Right atrium auricular region (tissue), 2 donors: ENCODE results near the gene LRRC63. TPM values are rescaled to one million over a fixed set of nuclear protein-coding genes. Genes with fewer than 3 reads are reported as not detected.

ENCODE experiments used
- DNase-seq: peaks from one replicate; pipeline ENCODE4 v3.0.0-alpha.2; 2019; ENCODE audit warnings: low spot score
- H3K27ac ChIP-seq, 2 donors: fragments of 200-600 bp; sonication (generic); 1 replicate in 1 of 2; 2 replicates in 1 of 2; pipeline ENCODE4 v1.5.1; 2016 to 2019
- H3K27me3 ChIP-seq, 2 donors: fragments of 200-600 bp; sonication (generic); one replicate each; pipeline versions ENCODE4 v1.5.1 to v1.6.0; 2017 to 2019
- H3K36me3 ChIP-seq: fragments of 200-600 bp; sonication (generic); one replicate; pipeline ENCODE4 v1.5.1; 2016
- H3K4me1 ChIP-seq, 2 donors: fragments of 200-600 bp; sonication (generic); one replicate each; pipeline versions ENCODE4 v1.5.1 to v1.6.0; 2017 to 2019
- H3K4me3 ChIP-seq, 2 donors: fragments of 200-600 bp; sonication (generic); 1 replicate in 1 of 2; 2 replicates in 1 of 2; pipeline ENCODE4 v1.5.1; 2017 to 2019; ENCODE audit warnings: mild to moderate bottlenecking in 1 of 2, moderate library complexity in 1 of 2
- H3K9me3 ChIP-seq, 2 donors: fragments of 200-600 bp; sonication (generic); one replicate each; pipeline ENCODE4 v1.5.1; 2019
- total RNA-seq, 2 donors: library from RNA; depleted of rRNA; stranded (reverse); fragments of >200 nt; gene quantifications; one replicate each; pipeline ENCODE4 v1.1.0, GENCODE V29; 2016
- TF ChIP-seq, protein P1 (sequence below), 2 donors: fragments of 200-600 bp; sonication (generic); IDR thresholded peaks; one replicate each; pipeline ENCODE4 v1.5.1; 2019; ENCODE audit warnings: antibody characterized with exemption in 2 of 2

Gene LRRC63
- total RNA-seq, 2 donors from 2014 or later = not detected

DNA sequence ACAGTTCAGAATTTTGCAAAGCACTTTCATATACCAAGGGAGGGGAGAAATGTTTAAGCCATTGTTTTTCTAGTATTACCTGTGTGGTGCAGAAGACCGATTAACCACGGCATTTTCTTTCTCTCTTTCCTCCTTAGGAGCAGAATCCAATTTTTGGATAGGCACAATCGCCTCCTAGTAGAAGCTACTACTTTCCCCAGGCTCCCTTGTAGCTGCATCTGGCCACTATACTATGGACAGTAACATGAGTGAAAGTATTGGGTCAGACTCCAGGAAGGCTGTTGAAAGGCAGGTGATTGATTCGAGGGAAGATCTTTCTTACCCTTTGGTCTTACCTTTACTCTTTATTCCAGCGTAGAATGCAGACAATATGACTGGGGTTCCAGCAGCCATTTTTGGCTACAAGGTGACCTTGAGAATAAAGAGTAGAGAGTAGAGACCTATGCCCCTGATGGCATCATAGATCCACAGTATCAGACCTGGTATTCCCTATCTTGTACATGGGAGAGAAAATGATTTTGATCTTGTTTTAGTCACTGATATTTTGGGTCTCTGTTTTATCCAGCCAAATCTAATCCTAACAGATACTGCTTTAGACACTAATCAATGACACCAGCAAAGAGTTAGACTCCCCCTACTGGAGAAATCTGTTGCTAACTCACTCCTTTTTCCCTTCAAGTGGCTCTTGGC, 77.0 kb downstream of the LRRC63 start:
- no peak for DNase-seq
- Histone ChIP-seq H3K36me3 (no peaks in the 10 kb centered on the region), H3K4me3 (no peak overlapping the region), H3K27ac (no peak overlapping the region), H3K27me3 (no peaks in the 10 kb centered on the region), H3K9me3 (no peaks in the 10 kb centered on the region), H3K4me1 (no peaks in the 10 kb centered on the region)
- TF ChIP-seq, protein P1, sequence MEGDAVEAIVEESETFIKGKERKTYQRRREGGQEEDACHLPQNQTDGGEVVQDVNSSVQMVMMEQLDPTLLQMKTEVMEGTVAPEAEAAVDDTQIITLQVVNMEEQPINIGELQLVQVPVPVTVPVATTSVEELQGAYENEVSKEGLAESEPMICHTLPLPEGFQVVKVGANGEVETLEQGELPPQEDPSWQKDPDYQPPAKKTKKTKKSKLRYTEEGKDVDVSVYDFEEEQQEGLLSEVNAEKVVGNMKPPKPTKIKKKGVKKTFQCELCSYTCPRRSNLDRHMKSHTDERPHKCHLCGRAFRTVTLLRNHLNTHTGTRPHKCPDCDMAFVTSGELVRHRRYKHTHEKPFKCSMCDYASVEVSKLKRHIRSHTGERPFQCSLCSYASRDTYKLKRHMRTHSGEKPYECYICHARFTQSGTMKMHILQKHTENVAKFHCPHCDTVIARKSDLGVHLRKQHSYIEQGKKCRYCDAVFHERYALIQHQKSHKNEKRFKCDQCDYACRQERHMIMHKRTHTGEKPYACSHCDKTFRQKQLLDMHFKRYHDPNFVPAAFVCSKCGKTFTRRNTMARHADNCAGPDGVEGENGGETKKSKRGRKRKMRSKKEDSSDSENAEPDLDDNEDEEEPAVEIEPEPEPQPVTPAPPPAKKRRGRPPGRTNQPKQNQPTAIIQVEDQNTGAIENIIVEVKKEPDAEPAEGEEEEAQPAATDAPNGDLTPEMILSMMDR (IDR thresholded peaks at IDR 0.05) = peak in 1 of 2 donors; percentile 44

DNA sequence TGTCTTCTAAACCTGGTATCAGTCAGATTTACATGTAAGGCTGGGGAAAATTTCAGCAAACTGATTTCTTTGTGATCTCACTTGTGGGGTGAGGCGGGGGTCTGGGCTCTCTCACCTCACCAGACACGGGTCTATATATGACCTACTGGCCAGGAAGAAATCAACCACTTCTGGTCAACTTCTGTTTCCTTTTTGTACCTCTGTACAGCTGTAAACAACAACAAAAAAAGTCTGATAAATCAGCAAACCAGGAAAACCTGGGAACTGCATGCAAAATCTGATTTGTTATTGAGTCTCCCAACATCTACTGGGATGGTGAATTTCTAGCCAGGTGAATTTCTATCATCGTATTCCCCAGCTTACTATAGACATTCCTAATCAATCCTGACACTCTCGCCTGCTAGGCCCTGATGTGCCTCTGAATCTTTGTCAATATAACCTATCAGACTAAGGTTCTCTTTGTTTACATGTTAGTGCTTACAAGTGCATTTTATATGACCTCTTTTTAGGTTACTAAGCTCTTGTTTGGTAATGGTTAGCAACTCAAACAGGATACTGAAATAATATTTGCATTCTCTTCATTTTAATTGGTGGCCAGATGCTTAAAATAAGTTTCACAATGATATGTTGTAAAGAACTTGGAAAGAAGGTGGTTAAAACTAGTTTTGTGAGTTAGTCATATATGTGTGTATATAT, 77.7 kb downstream of the LRRC63 start:
- Histone ChIP-seq H3K27ac (no peak overlapping the region), H3K4me3 (no peak overlapping the region), H3K27me3 (no peaks in the 10 kb centered on the region), H3K4me1 (no peaks in the 10 kb centered on the region), H3K36me3 (no peaks in the 10 kb centered on the region), H3K9me3 (no peaks in the 10 kb centered on the region)
- no peak for DNase-seq
- TF ChIP-seq, protein P1 (IDR thresholded peaks at IDR 0.05) = no peak

DNA sequence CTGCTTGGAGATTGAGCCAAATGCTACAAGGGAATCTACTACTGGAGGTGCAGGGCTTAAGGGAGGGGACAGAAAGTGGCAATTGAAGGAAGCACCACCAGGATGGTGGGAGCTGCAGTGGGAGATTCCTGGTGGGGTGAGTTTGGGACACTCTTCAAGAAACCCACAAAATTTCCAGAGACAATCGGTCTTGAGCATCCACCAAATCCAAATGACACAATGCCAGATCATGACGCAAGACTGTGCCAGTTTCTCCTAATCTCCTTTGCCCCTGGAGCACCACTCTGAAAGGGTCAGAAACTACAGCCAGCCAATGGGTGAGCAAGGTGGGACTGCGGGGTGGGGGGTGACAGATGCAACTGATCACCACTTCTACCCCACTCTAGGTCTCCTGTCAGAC, 78.7 kb downstream of the LRRC63 start:
- TF ChIP-seq, protein P1 (IDR thresholded peaks at IDR 0.05) = no peak
- peaks cover 0 to under 1% of the 10 kb centered on the region in 2 donors for H3K4me1 ChIP-seq
- H3K27me3 ChIP-seq = no peaks in the 10 kb centered on the region
- H3K27ac ChIP-seq = no peak overlapping the region
- no peak for DNase-seq
- H3K9me3 ChIP-seq = no peaks in the 10 kb centered on the region
- no peaks in the 10 kb centered on the region for H3K36me3 ChIP-seq
- no peak overlapping the region for H3K4me3 ChIP-seq

DNA sequence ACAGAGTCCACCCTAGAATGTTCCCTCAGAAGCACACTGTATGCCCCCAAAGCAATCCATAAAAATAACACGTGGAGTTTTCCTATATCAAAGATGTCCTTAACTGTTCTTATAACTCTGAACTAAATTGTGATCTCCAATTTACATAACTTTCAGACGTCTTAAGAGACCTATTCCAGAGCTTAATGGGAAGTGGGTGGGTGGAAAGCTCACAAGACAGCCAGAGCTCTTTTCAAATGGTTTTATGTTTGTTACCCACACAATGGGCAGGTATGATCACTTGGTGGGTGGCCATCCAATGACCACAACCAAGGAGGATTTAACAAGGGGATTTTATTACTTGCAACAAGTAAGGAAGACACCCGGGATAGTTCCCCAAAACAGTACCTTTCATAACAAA, 81.7 kb downstream of the LRRC63 start:
- TF ChIP-seq, protein P1 (IDR thresholded peaks at IDR 0.05) = no peak
- no peak overlapping the region for H3K4me3 ChIP-seq
- no peaks in the 10 kb centered on the region for H3K9me3 ChIP-seq
- H3K27ac ChIP-seq = no peak overlapping the region
- no peak for DNase-seq
- H3K36me3 ChIP-seq = no peaks in the 10 kb centered on the region
- no peaks in the 10 kb centered on the region for H3K27me3 ChIP-seq
- peaks cover 0 to 16% of the 10 kb centered on the region in 2 donors for H3K4me1 ChIP-seq

DNA sequence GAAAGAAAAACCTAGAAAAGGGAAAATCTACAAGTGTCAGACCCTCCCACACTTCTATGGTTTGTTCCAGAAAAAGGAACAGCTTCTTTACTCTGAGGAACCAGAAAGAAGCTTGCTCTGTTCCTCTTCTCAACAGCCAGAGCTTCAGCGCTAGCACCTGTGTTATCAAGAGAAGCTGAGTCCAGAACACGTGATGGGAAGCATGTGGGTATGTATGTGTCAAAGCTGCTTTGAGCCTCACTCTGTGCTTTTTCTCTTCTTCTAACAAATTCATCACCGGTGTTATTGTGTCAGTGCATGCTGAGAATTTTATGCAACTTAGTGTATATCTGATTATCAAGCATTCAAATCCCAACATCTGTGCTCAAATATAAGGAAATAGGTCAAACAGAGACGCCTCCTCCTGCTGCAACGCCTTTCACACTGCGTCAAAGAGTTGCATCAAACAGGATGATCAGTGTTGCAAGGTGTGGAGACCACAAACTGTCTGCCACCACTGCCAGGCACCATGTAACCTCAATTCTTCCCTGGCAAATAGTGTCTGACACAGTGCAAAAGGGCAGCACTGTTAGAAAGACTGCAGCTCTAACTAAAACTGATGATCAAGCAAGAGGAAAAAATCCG, 83.9 kb downstream of the LRRC63 start:
- H3K4me3 ChIP-seq = no peak overlapping the region
- TF ChIP-seq, protein P1 (IDR thresholded peaks at IDR 0.05) = no peak
- H3K9me3 ChIP-seq = peaks cover 0 to 5% of the 10 kb centered on the region in 2 donors
- peaks cover 0 to 16% of the 10 kb centered on the region in 2 donors for H3K4me1 ChIP-seq
- peak; percentile 68 for DNase-seq
- peak overlapping the region in 1 of 2 donors; percentile 12 for H3K27ac ChIP-seq
- no peaks in the 10 kb centered on the region for H3K27me3 ChIP-seq
- H3K36me3 ChIP-seq = no peaks in the 10 kb centered on the region
